Lower leg skin (tissue), 3 donors: Measurements from ENCODE around the gene APBA1.

Experiments used
- CTCF ChIP-seq, 3 donors: fragments of 450-650 bp; IDR thresholded peaks; one replicate each; pipeline ENCODE4 v1.5.1; 2016; ENCODE audit warnings: antibody characterized with exemption in 3 of 3, mild to moderate bottlenecking in 3 of 3, moderate library complexity in 2 of 3
- POLR2A ChIP-seq, 2 donors: fragments of 450-650 bp; IDR thresholded peaks; one replicate each; pipeline ENCODE4 v1.6.1; 2016 to 2017; ENCODE audit warnings: antibody characterized with exemption in 2 of 2, mild to moderate bottlenecking in 1 of 2, moderate library complexity in 1 of 2

GRCh38 chr9:69380811-69381210 is 291.4 kb downstream of the APBA1 start:
- TF ChIP-seq CTCF (IDR thresholded peaks at IDR 0.05): no peak
- no peak for TF ChIP-seq POLR2A (IDR thresholded peaks at IDR 0.05)
